Fibroblast of skin of abdomen (primary cell): ENCODE data around the gene SACM1L.

ENCODE experiments used
- DNase-seq: peaks from one replicate; pipeline ENCODE4 v3.0.0-alpha.2; 2013

SACM1L gene

GRCh38 chr3:45771166-45771775 lies 82.1 kb downstream of the SACM1L start:
- DNase-seq, result no peak

GRCh38 chr3:45771831-45772230 lies 82.6 kb downstream of the SACM1L start:
- DNase-seq, result no peak

GRCh38 chr3:45772341-45773035 lies 83.3 kb downstream of the SACM1L start:
- DNase-seq, result no peak

- no peak for DNase-seq
Observed at GRCh38 chr3:45773072-45773471, 83.9 kb downstream of the SACM1L start.

- DNase-seq, result no peak
Observed at GRCh38 chr3:45773714-45774449, 84.7 kb downstream of the SACM1L start.

GRCh38 chr3:45774581-45775521 lies 85.7 kb downstream of the SACM1L start:
- no peak for DNase-seq

- no peak for DNase-seq
Observed at GRCh38 chr3:45775571-45776300, 86.5 kb downstream of the SACM1L start.

GRCh38 chr3:45776301-45776595 lies 87.1 kb downstream of the SACM1L start:
- DNase-seq, result no peak

GRCh38 chr3:45776611-45777010 lies 87.4 kb downstream of the SACM1L start:
- no peak for DNase-seq

- DNase-seq, result no peak
Observed at GRCh38 chr3:45777111-45777745, 88.0 kb downstream of the SACM1L start.

- DNase-seq, result no peak
Observed at GRCh38 chr3:45777746-45778386, 88.7 kb downstream of the SACM1L start.

GRCh38 chr3:45778761-45779201 lies 89.6 kb downstream of the SACM1L start:
- no peak for DNase-seq

GRCh38 chr3:45779746-45780735 lies 90.8 kb downstream of the SACM1L start:
- no peak for DNase-seq

- no peak for DNase-seq
Observed at GRCh38 chr3:45781271-45781670, 92.1 kb downstream of the SACM1L start.

GRCh38 chr3:45781841-45782240 lies 92.6 kb downstream of the SACM1L start:
- no peak for DNase-seq

GRCh38 chr3:45782381-45782780 lies 93.2 kb downstream of the SACM1L start:
- DNase-seq, result no peak

GRCh38 chr3:45783667-45784066 lies 94.5 kb downstream of the SACM1L start:
- no peak for DNase-seq

- no peak for DNase-seq
Observed at GRCh38 chr3:45785605-45786150, 96.5 kb downstream of the SACM1L start.

GRCh38 chr3:45786801-45787495 lies 97.8 kb downstream of the SACM1L start:
- no peak for DNase-seq
